Motor neuron (in vitro differentiated cells): ENCODE data around the gene CCL20. TPM values are rescaled to one million over a fixed set of nuclear protein-coding genes. Genes with fewer than 3 reads are reported as not detected.
A peak's percentile ranks its signal among the peaks of the same experiment; 100 is the strongest.

Source experiments
- ATAC-seq, 8 experiments: fragments of 200-7000 bp; cut with Tn5 transposase; replicated peaks in 6 of 8; 2 replicates each; pipeline ENCODE4 v1.8.0; 2021; ENCODE audit warnings: mild to moderate bottlenecking in 8 of 8, moderate library complexity in 8 of 8
- H3K27ac ChIP-seq, 2 donors: fragments of 250-450 bp; sonication (Bioruptor Pico); 2 replicates each; pipeline ENCODE4 v1.9.0; 2021; ENCODE audit warnings: antibody characterized with exemption in 2 of 2, mild to moderate bottlenecking in 2 of 2, moderate library complexity in 1 of 2
- H3K4me1 ChIP-seq, 2 donors: fragments of 250-450 bp; sonication (Bioruptor Pico); replicated peaks in 1 of 2; 2 replicates each; pipeline ENCODE4 v1.6.1; 2021; ENCODE audit warnings: antibody characterized with exemption in 2 of 2, mild to moderate bottlenecking in 2 of 2, moderate library complexity in 1 of 2
- H3K4me3 ChIP-seq, 5 donors: fragments of 250-450 bp; sonication (Bioruptor Pico); 2 replicates each; pipeline ENCODE4 v1.9.0; 2021; ENCODE audit warnings: antibody characterized with exemption in 5 of 5, mild to moderate bottlenecking in 5 of 5, moderate library complexity in 4 of 5
- WGBS, 10 experiments: fragments of 450-650 bp; shearing (Covaris generic); methylation state at CpG; one replicate each; pipeline ENCODE4 v1.0.0; 2022; 5-methylcytosine and 5-hydroxymethylcytosine counted together
- in situ Hi-C, 9 experiments: fragments of 400-800 bp; cut with MboI; loops; one replicate each; pipeline ENCODE4 v1.15.0; 2021; ENCODE audit warnings: low sequenced_read_pairs in 9 of 9, low pct_unique_long_range_greater_than_20kb in 2 of 9; ENCODE audit not compliant: unreplicated experiment in 9 of 9
- total RNA-seq, 8 experiments: library from RNA; unstranded; fragments of 300-600 nt; gene quantifications; 2 replicates each; pipeline versions ENCODE4 v1.2.3 to v1.2.4, GENCODE V29; 2022

CCL20 gene
- total RNA-seq, 8 experiments from 2014 or later: 0.16 to 0.38 TPM; not detected in 6

DNA sequence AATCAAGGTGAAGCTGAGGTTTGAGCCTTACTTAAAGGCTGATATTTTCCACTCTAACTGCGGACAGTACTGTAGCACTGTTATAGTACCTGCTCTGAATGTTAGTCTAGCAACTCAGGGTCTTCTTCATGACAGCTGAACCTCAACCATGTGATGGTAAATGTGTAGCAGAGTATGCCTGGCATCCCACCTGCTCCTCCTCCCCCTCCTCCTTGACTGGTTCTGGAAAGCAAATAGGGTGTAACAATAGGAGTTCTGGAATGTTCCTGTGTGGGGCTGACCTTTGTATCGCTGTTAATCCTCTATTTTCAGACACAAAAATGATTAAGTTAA, 447 bp upstream of the CCL20 start:
- H3K4me1 ChIP-seq: no peaks in the 10 kb centered on the region
- ATAC-seq: no peak
- no peak overlapping the region for H3K4me3 ChIP-seq
- WGBS, 10 experiments: 67 to 100% (median 82%) methylated on average over 1 to 2 of the region's 2 CpGs; no CpG with 5 or more reads in 4 of the 10 experiments
- no peak overlapping the region for H3K27ac ChIP-seq
- in situ Hi-C loops: no loop called here

GRCh38 chr2:227815066-227815465, 1.4 kb downstream of the CCL20 start:
- 48 to 89% (median 76%) methylated on average over 1 to 3 of the region's 3 CpGs; no CpG with 5 or more reads in 2 of the 10 experiments for WGBS, 10 experiments
- Histone ChIP-seq H3K4me1 (no peaks in the 10 kb centered on the region), H3K27ac (no peak overlapping the region), H3K4me3 (no peak overlapping the region)
- in situ Hi-C loops: no loop called here
- no peak for ATAC-seq

DNA sequence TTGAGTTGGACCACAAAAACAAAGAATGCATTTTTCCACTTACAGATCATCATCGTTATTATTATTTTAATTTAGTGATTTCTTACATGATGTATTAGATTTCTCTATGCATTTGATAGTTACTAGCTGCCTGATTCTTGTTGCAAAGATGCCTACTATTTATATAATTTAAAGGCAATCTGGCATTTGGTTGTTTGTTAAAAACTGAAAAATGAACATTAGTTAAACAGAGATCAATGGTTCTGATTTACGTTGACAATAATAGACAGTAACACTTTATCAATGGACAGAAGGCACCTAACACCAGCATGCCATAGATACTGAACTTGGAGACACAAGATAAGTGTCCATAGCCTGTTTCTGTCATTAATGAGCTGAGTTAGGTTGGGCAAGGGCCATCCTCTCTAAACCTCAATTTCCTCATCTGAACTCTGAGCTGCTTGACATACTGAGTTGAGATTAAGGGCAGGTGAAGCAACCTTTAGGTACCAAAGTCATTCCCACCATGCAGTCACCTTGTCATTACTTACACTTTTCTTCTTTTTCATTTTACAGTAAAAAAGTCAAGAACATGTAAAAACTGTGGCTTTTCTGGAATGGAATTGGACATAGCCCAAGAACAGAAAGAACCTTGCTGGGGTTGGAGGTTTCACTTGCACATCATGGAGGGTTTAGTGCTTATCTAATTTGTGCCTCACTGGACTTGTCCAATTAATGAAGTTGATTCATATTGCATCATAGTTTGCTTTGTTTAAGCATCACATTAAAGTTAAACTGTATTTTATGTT, 3.1 kb downstream of the CCL20 start:
- 41 to 100% (median 87%) methylated on average over 1 to 2 of the region's 2 CpGs for WGBS, 10 experiments
- no peak for ATAC-seq
- in situ Hi-C loops: no loop called here
- H3K27ac ChIP-seq: no peak overlapping the region
- H3K4me1 ChIP-seq: no peaks in the 10 kb centered on the region
- no peak overlapping the region for H3K4me3 ChIP-seq

GRCh38 chr2:227817336-227817735, 3.7 kb downstream of the CCL20 start:
- no peaks in the 10 kb centered on the region for H3K4me1 ChIP-seq
- in situ Hi-C loops: no loop called here
- no peak overlapping the region for H3K27ac ChIP-seq
- no peak overlapping the region for H3K4me3 ChIP-seq
- no peak for ATAC-seq
- WGBS, 10 experiments: 0 to 100% (median 78%) methylated on average over 1 of the region's 1 CpG

DNA sequence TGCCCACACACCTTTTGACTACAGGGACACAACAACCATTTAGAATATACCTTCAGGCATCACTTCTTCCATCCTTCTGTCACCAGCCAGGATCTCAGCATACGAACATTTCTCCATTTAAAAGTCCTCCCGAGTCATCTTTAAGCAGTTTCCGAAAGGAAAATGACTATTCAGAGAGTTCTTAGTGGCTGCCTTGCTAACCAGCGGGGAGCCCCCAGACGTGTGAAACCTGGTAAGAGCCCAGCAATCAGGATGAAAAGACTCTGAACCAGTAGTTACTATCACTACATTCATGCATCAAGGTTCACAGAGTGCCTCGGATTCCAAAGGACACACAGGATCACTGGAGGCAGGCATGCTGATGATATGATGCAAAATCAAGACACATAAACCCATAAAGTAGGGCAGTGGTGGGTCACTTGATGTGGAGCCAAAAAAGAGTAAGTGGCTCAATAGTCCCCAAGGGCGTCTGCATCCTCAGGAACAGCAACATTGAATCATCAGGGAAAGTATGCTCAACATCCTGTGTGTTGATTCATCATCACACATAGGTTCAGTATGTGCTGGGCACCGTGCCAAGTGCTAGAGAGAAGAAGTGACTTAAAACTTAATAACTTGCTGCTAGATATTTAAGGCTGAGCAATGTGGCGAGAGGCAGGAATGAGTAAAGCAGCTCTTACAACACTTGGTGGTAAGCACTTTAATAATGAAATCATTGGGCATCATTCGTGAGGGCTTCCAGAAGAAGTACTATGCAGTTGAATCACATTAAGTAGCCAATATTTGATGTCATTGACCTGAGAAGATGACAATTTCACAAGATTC, 4.4 kb downstream of the CCL20 start:
- peak in 5 of 8 experiments; percentile 18 to 87 (median 84) for ATAC-seq
- H3K4me1 ChIP-seq: no peaks in the 10 kb centered on the region
- H3K4me3 ChIP-seq: no peak overlapping the region
- H3K27ac ChIP-seq: no peak overlapping the region
- in situ Hi-C loops: no loop called here
- WGBS, 10 experiments: 0 to 76% (median 31%) methylated on average over 1 to 9 of the region's 10 CpGs

- WGBS, 10 experiments: 0 to 100% (median 67%) methylated on average over 1 to 8 of the region's 9 CpGs; no CpG with 5 or more reads in 1 of the 10 experiments
- H3K27ac ChIP-seq: no peak overlapping the region
- in situ Hi-C loops: no loop called here
Measured at GRCh38 chr2:227818675-227819397, 5.2 kb downstream of the CCL20 start.

GRCh38 chr2:227819398-227819697, 5.7 kb downstream of the CCL20 start:
- H3K27ac ChIP-seq: no peak overlapping the region
- in situ Hi-C loops: no loop called here
- 84 to 100% (median 96%) methylated on average over 2 to 3 of the region's 3 CpGs; no CpG with 5 or more reads in 2 of the 10 experiments for whole genome bisulfite sequencing, 10 experiments

More at GRCh38 chr2:227818675-227819397, 5.2 kb downstream of the CCL20 start:
- Histone ChIP-seq H3K4me1 (no peaks in the 10 kb centered on the region), H3K4me3 (no peak overlapping the region)
- peak in 2 of 8 experiments; percentile 52 to 71 for ATAC-seq

DNA sequence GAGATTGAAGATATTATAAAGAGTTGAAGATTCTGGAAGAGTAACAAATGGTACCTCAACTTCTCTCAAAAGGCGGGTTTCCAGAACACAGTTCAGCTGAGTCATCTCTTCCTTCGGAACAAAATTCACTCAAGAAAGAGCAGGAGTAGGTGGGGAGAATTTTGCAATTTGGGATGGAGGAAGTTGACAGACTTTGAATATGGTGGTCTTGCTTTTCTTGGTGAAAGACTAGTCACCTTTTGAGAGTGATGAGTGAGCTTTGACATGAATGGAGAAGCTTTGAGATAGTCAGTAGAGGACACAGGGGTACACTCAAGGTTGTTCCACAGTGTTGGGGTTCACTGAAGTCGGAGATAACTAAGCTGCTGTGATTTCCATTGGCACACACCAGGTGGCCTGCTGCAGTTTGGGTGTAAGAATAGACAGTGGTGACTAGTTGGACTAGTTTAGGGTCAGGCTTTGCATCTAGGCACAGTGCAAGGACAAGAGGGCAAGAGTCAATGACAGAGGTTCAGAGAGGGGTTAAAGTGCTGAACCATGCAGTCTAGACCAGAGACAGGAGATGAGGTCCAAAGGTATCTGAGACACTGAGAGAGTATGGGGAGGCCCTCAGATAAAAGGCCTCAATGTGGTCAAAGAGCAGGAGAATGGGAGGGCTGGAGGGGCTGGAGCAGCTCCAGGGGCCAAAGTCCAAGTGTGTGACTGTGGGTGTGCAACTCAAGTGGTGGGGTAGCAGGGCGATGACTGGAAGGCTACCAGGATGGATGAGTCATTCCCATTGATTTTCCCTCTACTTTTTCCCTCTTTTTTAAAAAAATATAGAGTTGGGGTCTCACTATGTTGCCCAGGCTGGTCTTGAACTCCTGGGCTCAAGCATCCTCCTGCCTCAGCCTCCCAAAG, 7.7 kb downstream of the CCL20 start:
- WGBS, 10 experiments: 37 to 100% (median 75%) methylated on average over 1 to 4 of the region's 4 CpGs; no CpG with 5 or more reads in 1 of the 10 experiments
- in situ Hi-C loops: no loop called here
- Histone ChIP-seq H3K4me3 (no peak overlapping the region), H3K4me1 (no peaks in the 10 kb centered on the region), H3K27ac (no peak overlapping the region)
- ATAC-seq: no peak

More at GRCh38 chr2:227819398-227819697, 5.7 kb downstream of the CCL20 start:
- ATAC-seq: no peak
- Histone ChIP-seq H3K4me1 (no peaks in the 10 kb centered on the region), H3K4me3 (no peak overlapping the region)

GRCh38 chr2:227822416-227823003, 8.9 kb downstream of the CCL20 start:
- Histone ChIP-seq H3K4me3 (no peak overlapping the region), H3K4me1 (no peaks in the 10 kb centered on the region), H3K27ac (no peak overlapping the region)
- in situ Hi-C loops: no loop called here
- 40 to 100% (median 79%) methylated on average over 1 to 2 of the region's 2 CpGs; no CpG with 5 or more reads in 1 of the 10 experiments for WGBS, 10 experiments
- no peak for ATAC-seq

DNA sequence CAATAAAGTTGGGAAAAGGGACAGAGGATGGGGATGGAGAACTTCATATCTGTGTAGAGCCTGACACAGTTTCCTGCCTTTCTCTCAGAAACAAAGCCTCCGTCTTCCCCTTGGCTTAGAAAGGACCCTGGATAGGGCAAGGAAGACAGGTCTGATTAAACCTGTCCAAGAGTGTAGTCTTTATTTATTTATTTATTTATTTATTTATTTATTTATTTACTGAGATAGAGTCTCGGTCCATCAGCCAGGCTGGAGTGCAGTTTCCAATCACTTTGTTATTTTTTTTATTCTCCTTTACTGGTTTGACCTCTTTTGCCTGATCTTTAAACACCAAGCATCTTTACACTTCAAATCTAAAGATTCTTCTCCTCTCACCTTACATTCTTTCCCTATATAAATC, 10.3 kb downstream of the CCL20 start:
- in situ Hi-C loops: no loop called here
- no peak overlapping the region for H3K4me3 ChIP-seq
- no peak overlapping the region for H3K27ac ChIP-seq
- no peak for ATAC-seq
- WGBS, 10 experiments: 38 to 100% (median 68%) methylated on average over 1 to 2 of the region's 2 CpGs
- H3K4me1 ChIP-seq: no peaks in the 10 kb centered on the region

- WGBS, 10 experiments: 62 to 100% (median 87%) methylated on average over 1 to 7 of the region's 7 CpGs
- no peak overlapping the region for H3K4me3 ChIP-seq
- H3K27ac ChIP-seq: no peak overlapping the region
- ATAC-seq: no peak
- in situ Hi-C loops: no loop called here
- no peaks in the 10 kb centered on the region for H3K4me1 ChIP-seq
Measured at GRCh38 chr2:227824711-227825110, 11.1 kb downstream of the CCL20 start.

DNA sequence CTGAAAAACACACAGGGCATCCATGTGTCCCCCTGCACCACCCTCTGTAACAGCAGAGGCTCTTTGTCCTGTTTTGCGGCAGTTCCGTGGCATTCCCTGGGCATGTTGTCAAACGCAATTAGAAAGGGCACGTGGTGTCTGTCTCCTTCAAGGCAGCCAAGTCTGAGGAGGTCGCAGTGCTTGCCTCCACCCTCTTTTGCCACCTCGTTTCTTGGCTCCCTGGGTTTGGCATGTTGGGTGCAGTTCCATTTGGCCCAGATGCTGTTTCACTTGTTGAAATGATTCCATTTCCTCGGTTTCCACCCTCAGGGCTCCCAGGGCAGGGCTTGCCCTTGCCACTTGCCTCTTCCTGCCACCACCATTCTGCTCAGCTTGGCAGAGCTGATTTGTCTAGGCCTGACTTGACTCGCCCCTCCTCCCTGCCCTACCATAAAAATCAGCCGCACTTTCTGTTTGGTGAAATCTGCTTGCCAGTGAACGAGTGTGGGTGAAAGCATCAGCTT, 12.4 kb downstream of the CCL20 start:
- no peak for ATAC-seq
- H3K4me3 ChIP-seq: no peak overlapping the region
- no peak overlapping the region for H3K27ac ChIP-seq
- 40 to 90% (median 74%) methylated on average over 1 to 7 of the region's 10 CpGs; no CpG with 5 or more reads in 2 of the 10 experiments for WGBS, 10 experiments
- H3K4me1 ChIP-seq: no peaks in the 10 kb centered on the region
- in situ Hi-C loops: no loop called here
